EL (cell line): ENCODE results near the gene KHDRBS1.
"Not testable (repeated sequence)": the region's sequence is repeated elsewhere in the genome, so short reads cannot be mapped to it uniquely, and the experiment has no call there.

ENCODE experiments used
- DNase-seq: peaks from one replicate; pipeline ENCODE4 v3.0.0-alpha.2; 2016

KHDRBS1 gene

DNA sequence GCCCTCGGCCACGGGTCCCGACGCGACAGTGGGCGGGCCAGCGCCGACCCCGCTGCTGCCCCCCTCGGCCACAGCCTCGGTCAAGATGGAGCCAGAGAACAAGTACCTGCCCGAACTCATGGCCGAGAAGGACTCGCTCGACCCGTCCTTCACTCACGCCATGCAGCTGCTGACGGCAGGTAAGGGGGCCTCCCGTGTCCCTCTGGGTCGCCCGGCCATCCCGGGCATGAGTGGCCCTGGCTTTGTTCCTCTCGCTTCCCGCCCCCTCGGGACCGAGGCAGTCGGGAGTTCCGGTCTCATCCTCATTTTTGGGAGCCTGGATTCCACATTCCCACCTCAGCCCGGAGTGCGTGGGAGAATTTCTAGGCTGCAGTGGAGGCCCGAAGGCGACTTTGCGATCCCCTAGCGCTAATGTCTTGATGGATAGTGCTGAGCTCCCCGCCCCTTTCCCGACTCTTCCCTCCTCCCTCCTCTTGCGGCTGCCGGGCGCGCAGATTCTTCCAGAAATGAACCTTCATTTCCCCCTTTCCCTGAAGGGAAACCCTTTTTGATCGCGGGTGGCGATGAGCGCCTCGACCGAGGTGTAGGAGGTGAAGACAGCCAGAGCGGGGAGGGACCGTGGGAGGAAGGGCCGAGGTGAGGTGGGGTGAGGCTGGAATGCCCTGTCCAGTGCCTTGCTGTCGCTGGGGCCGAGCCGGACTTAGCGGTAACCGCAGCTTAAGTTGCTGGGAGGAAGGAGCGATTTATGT is 705 bp downstream of the KHDRBS1 start:
- DNase-seq, result peak; percentile 57

DNA sequence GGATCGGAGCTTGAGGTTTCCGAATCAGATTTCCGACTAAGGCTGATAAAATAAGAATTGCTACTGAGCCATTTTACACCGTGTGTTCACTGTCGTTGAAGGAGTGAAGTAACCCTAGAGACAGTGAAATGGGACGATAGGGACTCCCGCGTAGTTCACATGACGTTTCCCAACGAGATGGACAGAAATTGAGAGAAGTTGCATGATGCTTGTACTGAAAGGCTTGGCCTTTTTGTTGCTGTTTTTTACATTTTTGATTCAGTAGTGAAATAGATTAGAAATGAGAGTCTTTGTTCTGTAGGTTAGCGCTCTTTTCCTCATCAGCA is 1.2 kb downstream of the KHDRBS1 start:
- no peak for DNase-seq

DNA sequence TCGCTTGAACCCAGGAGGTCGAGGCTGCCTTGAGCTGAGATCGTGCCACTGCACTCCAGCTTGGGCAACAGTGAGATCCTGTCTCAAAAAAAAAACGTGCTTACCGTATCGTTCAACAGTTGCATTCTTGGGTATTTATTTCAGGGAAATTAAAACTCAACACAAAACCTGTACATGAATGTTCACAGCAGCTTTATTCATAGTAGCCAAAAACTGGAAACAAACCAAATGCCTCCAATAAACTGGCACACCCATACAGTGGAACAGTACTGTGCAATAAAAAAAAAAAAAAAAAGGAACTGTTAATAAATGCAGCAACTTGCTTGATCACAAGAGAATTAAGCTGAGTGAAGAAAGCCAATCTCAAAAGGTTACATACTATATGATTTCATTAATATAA is 6.7 kb downstream of the KHDRBS1 start:
- no peak for DNase-seq

DNA sequence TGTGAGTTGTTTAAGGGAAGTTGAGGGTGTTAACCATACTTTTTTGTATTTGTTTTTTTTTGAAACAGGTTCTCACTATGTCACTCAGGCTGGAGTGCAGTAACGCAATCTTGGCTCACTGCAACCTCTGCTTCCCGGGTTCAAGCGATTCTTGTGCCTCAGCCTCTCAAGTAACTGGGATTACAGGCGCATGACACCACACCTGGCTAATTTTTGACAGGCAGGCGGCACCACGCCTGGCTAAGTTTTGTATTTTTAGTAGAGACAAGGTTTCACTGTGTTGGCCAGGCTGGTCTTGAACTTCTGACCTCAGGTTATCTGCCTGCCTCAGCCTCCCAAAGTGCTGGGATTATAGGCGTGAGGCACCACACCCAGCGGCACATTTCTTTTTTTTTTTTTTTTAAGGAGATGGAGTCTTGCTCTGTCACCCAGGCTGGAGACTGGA is 7.9 kb downstream of the KHDRBS1 start:
- DNase-seq, result not testable (repeated sequence)

DNA sequence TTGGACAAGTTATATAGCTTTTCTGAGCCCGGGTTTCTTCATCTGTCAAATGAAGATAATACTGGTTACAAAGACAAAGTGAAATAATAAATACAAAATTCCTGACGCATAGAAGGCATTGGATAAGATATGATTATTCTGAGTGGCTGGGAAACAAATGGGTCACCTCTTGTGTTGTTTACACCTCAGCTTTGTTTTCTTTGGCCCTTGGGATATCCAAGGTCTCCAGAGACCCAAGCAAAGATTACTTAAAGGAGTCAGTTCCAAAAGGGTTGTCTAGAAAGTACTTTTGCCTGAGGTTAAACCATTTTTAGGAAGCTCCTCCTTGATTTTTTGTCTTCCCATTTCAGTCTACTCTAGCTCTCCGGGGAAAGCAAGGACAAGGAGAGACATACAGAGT is 9.7 kb downstream of the KHDRBS1 start:
- DNase-seq, result no peak

DNA sequence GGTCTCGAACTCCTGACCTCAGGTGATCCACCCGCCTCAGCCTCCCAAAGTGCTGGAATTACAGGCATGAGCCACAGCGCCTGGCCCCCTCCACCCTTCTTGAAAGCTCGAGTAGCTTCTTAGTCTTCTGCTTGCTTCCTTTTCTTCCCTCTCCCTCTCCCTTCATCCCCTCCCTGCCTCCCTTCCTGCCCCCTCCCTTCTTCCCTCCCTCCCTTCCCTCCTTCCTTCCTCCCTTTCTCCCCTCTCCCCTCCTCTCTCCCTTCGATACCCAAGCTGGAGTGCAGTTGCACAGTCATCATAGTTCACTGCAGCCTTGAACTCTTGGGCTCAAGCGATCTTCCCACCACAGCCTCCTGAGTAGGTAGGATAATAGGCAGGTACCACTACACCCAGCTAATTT is 11.8 kb downstream of the KHDRBS1 start:
- no peak for DNase-seq

DNA sequence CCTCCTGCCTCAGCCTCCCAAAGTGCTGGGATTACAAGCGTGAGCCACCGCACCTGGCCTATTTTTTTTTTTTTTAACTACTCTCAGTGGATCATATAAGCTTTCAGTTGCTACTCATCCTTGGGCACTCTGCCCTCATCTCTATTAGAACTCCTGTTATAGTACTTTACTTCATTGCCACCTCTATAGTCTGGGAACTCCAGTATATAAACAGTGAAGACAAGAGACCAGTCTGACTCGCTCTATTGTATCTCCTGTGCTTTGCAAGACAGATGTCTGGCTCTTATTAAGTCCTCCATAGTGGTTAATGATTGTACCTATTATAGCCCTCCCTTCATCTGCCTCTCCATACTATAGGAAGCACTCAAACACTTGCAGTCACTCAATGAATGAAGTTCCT is 15.1 kb downstream of the KHDRBS1 start:
- peak; percentile 25 for DNase-seq

DNA sequence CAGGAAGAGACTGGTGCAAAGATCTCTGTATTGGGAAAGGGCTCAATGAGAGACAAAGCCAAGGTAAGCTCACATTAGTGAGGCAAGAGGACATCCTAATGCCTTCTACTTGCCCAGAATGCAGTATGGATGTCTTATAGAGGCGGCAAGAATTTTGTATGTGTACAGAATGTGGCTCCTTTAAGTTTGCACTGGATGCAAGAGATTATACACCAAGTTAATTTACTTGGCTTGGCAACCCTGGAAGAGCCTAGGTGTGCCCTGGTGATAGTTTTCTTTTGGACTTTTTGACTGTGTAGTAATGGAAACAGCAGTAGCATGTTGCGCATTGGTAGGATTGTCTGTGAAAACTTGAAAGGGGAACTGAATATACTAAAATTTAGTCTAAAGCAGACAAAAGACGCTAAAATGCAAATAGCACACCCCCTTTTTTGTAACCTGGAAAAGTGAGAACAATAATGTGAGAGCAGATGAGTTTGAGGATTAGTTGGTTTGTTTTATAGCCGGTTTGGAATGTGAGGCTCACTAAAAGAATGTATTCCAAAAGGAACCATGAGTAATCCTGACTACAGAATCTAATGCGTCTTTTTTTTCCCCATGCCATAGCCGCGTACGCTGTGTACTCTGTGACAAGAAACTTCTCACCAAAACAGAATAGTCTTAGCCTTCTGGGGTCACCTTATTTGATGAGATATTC is 18.1 kb downstream of the KHDRBS1 start:
- peak; percentile 83 for DNase-seq

DNA sequence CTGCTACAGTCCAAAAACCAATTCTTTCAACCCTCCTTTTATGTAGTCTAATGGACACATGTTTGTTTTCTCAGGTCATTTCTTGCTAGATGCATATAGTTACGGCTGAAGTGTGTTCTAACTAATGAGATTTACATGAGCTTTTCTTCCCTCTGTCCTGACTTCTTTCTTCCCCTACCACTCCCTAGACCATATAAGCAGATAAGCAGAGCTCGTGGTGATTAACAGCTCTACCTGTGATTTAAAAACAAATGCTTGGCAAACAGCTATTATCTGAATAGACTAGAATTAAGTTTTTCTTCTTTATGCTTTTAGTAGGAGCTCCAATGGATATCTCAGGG is 18.6 kb downstream of the KHDRBS1 start:
- no peak for DNase-seq

DNA sequence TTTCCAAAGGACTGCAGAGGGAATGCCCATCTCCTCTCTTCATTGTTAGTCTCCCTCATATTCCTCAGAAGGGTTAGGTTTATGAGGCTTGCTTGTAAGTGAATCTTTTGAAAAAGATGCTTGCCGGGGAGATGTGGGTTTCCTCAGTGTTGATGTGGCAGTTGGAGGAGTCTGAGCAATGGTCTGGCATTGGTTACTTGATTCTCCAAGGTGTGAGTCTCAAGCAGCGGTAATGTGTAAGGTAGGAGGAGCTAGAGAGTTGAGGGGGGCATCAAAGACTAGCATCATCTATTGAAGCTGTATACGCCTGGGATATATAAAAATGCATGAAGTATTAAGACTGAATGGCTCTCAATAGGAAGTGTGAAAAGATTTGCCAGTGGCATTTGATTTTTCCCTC is 21.5 kb downstream of the KHDRBS1 start:
- no peak for DNase-seq

DNA sequence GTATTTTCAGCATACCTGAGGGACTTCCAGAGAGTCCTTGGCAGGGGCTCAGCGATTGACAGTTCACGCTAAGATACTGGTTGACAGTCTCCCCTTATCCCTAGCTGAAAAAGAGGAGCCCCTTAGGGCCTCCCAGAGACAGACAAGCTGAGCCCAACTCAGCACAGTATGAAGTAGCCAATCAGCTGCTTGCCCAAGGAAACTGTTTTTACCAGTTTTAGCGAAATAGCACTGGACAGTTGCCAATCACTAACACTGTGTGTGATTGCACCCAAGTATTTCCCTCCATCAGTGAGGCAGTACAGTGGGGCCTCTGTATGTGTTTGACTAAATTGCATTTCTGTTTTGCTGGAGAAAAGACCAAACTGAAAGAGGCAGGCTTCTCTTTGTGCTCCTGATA is 27.0 kb downstream of the KHDRBS1 start:
- DNase-seq, result no peak

DNA sequence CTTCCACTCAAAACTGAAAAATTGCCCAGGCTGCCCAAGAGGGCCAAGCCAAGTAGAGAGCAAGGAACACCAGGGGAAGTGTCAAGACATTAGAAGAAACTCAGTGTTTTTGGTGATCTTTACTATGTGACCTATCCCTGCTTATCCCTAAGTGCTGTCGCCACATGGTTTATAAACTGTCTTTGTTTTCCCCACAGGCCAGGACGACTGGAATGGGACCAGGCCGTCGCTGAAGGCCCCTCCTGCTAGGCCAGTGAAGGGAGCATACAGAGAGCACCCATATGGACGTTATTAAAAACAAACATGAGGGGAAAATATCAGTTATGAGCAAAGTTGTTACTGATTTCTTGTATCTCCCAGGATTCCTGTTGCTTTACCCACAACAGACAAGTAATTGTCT is 28.7 kb downstream of the KHDRBS1 start:
- no peak for DNase-seq

DNA sequence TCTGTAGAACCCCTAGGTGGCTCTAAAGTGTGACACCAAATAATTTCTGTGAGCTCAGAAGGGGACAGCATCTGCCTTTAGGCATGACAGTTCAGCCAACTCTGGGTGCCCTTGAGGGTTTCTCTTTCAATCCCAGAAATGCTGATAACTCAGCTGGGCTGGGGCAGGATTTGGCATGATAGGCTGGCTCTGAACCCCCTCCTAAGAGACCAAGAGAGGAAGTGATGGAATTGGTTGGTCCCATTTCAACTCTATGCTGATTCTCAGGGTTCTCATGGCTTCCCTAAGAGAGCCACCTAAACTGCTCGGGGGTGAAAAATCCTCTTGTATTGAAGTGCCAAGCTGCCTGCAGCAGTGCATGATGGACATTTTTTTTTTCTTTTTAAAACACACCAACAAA is 30.6 kb downstream of the KHDRBS1 start:
- no peak for DNase-seq

DNA sequence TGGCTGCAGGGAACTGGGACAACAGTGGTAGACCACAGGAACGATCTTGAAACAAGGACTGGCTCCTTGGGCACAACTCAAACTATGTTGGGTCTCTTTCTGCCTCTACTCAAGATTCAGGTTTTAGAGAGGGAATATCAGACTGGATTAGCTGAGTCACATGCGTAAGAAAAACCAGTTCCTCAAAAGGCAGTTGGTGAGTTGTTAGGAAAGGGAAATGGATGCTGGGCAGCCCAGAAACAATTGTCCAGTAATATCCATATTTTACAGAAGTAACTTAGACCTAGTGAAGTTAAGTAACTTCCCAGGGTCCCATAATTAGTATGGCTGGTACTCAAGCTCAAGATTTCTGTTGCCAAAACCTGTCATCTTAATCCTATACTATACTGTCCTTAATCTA is 32.1 kb downstream of the KHDRBS1 start:
- no peak for DNase-seq

DNA sequence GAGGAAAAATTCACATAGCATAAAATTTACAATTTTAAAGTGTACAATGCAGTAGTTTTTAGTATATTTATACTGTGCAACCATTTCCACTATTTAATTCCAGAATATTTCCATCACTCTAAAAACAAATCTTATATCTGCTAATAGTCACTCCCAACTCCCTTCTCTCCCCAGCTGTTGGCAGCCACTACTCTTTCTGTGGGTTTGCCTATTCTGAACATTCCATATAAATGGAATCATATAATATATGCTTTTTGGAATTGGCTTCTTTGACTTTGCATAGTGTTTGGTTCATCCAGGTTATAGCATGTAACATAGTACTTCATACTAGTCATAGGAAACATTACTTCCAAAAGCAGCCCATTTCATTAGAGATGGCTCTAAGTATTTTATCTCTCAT is 34.0 kb downstream of the KHDRBS1 start:
- no peak for DNase-seq

DNA sequence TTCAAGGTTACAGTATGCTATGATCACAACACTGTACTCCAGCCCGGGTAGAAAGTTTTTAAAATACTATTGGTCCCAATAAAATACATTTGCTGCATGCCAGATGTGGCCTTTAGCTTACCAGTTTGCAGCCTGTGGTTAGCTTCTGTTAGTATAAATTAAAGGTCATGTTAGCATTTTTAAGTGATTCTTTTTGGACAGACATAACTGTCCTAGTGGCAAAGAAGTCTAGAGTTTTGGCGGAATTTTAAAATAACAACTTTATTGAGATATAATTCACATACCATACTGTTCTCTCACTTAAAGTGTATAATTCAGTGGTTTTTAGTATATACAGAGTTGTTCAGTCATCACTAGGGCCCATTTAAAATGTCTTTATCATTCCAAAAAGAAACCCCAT is 34.8 kb downstream of the KHDRBS1 start:
- DNase-seq, result no peak

DNA sequence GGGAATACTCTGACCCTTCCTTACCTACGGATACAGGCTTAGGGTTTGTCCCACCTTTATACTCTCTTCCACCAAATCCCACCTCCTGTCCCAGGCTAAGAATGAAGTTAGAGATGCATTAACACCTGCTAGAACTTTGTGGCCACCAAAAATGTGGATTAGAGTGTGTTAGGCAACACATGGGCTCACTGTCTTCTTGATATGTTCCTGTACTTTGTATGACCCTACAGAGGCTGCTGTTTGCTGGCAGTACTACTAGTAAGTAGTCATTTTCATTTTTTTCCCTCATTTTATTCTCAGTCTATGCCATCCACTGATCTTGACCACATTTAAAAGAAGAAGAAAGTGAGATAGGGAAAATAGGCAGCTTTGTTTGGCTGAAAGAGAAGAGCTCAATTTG is 38.0 kb downstream of the KHDRBS1 start:
- no peak for DNase-seq

DNA sequence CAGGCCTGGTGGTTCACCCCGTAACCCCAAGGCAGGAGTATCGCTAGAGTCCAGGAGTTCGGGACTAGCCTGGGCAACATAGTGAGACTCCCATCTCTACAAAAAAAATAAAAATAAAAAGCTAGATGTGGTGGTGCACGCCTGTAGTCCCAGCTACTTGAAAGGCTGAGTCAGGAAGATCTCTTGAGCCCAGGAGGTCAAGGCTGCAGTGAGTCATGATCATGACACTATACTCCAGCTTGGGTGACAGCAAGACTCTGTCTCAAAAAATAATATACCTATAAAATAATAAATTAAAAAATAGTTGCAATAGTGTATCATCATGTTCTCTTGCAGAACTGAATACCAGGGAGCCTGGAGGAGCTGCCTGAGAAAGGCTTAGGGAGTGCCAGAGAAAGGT is 39.2 kb downstream of the KHDRBS1 start:
- DNase-seq, result peak; percentile 70

DNA sequence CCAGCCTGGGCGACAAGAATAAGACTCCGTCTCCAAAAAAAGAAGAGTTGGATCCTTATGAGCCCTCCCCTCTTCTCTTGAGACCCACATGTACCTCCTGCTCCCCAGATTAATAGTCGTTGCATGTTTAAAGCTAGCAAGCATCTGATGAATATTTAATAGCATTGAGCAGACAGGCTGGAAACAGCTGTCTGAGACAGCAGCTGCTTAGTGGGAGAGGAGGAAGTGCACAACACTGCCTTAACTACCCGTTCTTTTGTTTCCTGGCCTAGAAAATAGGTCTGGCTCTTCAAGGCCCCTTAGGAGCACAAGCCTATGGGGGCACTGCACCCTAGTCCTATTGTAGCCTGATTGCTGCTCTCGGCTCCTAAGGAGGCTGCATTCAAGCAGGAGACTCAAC is 41.7 kb downstream of the KHDRBS1 start:
- DNase-seq, result no peak

DNA sequence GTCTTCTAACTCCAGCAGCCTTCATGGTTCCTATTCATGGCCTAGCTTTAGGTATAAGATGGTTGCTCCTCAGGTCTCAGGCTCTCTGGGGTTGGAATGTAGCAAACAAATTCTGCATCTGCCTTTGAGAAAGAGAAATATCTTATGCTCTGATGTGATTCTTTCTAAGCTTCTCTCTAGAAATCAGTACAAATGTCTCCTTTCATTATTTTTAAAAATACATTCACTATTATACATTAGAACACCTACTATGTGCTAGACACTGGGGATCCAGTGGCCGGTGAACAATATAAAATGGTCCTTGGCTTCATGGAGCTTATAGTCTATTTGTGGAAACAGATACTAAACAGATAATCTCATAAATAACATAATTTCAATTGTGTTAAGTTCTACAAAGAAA is 42.9 kb downstream of the KHDRBS1 start:
- DNase-seq, result no peak

DNA sequence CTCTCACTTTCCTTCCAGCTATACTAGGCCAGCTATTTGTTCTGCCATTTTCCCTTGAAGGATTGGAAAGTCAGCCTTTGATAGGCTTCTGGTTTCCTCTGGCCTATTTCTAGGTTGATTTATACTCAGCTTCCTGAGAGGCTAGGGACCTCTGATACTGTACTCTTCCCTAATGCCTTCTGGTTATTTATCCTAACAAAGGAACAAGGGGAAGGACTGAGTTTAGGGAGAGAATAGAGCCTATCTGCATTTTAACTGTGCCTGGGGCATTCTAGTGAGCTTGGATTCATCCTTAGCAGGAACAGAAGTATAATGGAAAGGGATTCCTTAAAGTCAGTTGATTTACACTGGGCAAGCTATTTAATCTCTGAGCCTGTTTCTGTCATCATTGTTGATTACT is 47.2 kb downstream of the KHDRBS1 start:
- DNase-seq, result no peak

DNA sequence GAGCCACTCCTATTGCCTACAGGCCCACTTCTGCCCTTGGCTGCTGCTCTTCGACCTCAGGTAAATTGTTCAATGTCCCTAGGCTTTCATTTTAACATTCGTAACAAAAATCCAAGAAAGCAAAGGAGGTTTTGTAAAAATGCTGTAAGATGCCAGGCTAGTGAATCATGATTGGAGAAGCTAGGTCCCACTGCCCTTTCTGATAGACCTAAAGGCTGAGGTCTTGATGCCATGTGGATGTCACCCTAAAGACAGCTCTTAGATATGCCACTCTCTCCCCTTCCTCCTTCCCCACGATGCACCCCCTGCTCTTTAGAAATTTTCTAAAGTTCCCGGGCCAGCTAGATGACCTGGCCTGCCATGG is 49.2 kb downstream of the KHDRBS1 start:
- peak; percentile 58 for DNase-seq

DNA sequence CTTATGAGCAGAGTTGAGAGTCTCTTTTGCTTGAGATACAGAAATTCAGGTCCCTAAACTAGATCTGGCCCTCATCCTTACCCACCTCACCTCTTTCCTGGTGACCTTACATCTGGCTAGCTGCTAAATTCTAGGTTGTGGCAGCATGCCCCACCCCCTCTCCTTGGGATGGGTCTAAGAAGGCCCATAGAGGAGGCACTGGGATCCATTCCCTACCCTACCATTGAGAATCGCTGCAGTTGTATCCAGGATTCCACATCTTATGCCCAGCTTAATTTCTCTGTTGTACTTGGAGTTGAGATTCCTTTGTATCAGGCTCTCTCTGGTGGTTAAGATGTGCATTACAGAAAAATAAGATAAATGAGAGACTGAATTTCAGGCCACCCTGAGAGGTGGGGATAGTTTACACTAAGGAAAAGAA is 49.6 kb downstream of the KHDRBS1 start:
- peak; percentile 66 for DNase-seq

DNA sequence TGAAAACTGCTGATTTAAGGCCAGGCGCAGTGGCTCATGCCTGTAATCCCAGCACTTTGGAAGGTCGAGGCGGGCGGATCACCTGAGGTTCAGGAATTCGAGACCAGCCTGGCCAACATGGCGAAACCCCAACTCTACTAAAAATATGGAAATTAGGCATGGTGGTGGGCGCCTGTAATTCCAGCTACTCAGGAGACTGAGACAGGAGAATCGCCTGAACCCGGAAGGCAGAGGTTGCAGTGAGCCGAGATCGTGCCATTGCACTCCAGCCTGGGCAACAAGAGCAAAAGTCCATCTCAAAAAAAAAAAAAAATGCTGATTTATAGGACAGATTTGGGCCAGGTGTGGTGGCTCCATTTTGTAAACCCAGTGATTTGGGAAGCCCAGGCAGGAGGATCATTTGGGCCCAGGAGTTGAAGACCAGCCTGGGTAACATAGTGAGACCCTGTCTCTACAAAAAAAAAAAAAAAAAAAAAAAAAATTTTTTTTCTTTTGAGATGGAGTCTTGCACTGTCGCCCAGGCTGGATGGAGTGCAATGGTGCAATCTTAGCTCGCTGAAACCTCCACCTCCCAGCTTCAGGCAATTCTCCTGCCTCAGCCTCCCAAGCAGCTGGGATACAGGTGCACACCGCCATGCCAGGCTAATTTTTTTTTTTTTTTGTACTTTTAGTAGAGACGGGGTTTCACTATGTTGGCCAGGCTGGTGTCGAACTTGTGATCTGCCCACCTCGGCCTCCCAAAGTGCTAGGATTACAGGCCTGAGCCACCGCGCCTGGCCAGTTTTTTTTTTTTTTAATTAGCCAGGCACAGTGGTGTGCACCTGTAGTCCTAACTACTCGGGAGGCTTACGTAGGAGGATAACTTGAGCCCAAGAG is 52.2 kb downstream of the KHDRBS1 start:
- DNase-seq, result not testable (repeated sequence)
